Thymus (tissue), 11 donors: ENCODE data around the gene KCNG2. TPM values are rescaled to one million over a fixed set of nuclear protein-coding genes. Genes with fewer than 3 reads are reported as not detected.
A peak's percentile ranks its signal among the peaks of the same experiment; 100 is the strongest.

Experiments used
- DNase-seq, 9 donors: peaks; one replicate each; pipeline ENCODE4 v3.0.0-alpha.2; 2013; ENCODE audit warnings: low spot score in 9 of 9, low read depth in 6 of 9, missing footprints in 1 of 9
- H3K27ac ChIP-seq, 2 donors: one replicate each; pipeline ENCODE4 v1.5.1; 2013; ENCODE audit warnings: control low read depth in 1 of 2, low read depth in 1 of 2, low read length in 1 of 2, mild to moderate bottlenecking in 1 of 2, moderate library complexity in 1 of 2
- H3K27me3 ChIP-seq, 2 donors: one replicate each; pipeline ENCODE4 v1.5.1; 2013; ENCODE audit warnings: low read length in 1 of 2; ENCODE audit not compliant: control insufficient read depth in 2 of 2, insufficient read depth in 1 of 2
- H3K36me3 ChIP-seq, 2 donors: one replicate each; pipeline ENCODE4 v1.5.1; 2013; ENCODE audit warnings: low read length in 1 of 2, mild to moderate bottlenecking in 1 of 2, moderate library complexity in 1 of 2; ENCODE audit not compliant: control insufficient read depth in 2 of 2, insufficient read depth in 2 of 2
- H3K4me1 ChIP-seq, 2 donors: one replicate each; pipeline ENCODE4 v1.5.1; 2013; ENCODE audit warnings: low read length in 2 of 2; ENCODE audit not compliant: control insufficient read depth in 2 of 2, insufficient read depth in 2 of 2
- H3K4me3 ChIP-seq, 2 donors: one replicate each; pipeline ENCODE4 v1.5.1; 2013; ENCODE audit warnings: low read length in 2 of 2, control low read depth in 1 of 2, mild to moderate bottlenecking in 1 of 2
- H3K9me3 ChIP-seq, 2 donors: one replicate each; pipeline ENCODE4 v1.5.1; 2013; ENCODE audit warnings: low read length in 1 of 2, mild to moderate bottlenecking in 1 of 2; ENCODE audit not compliant: control insufficient read depth in 2 of 2, insufficient read depth in 1 of 2
- WGBS: extraction: QIAGEN DNeasy Blood & Tissue Kit; methylation state at CpG from one replicate; pipeline ENCODE4 v1.1.7; 2013; 5-methylcytosine and 5-hydroxymethylcytosine counted together
- polyA plus RNA-seq: library from polyadenylated mRNA; stranded (reverse); fragments of 200-250 nt; gene quantifications from one replicate; pipeline ENCODE4 v1.2.3, GENCODE V29; 2013
- total RNA-seq: library from RNA; stranded (reverse); fragments of 120-200 nt; gene quantifications from one replicate; pipeline ENCODE4 v1.2.4, GENCODE V29; 2013
- donor health status: healthy.

Gene KCNG2
- total and polyA plus RNA-seq, 2 donors = 0.14 to 0.19 TPM

DNA sequence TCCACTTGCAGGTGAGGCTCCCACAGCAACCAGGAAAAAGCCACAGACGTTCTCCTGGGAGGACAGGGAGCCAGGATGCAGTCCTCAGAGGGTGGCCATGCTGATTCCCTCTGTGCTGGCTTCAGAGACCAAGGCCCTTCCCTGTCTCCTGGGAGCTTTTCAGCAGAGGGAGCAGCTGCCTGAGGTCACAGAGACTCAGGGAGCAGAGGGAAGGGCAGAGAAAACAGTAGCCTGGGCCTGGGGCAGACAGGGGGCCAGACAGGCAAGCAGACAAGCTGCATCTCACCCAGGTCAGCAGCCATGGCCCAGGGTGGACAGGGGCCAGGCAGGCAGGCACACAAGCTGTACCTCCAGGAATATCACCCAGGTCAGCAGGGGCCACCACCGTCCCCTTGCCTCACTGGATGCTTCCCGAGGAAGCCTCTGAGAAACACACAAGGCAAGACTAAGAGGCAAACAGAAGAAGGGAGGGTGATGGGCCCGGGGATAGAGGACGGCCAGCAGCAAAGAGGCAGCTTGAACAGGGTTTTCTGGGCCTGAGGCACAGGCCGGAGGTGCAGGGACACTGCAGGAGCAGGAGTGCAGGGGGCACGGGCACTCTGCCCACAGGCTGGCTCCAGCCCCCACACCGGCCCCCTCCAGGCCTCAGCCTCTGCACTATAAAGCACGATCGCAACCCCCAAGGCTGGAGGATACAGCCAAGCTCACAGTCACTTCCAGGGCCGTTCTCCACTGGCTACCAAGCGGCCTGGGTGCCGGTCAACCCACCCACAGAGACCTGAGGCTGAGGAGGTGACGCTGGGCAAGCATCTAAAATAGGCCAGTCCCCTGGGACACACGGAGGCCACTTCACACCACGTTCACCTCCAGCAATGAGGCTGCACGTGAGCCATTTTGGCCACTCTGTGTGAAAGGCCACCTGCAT, 147.6 kb downstream of the KCNG2 start:
- H3K27ac ChIP-seq = no peak overlapping the region
- H3K36me3 ChIP-seq = peaks cover 29 to 49% of the 10 kb centered on the region in 2 donors
- 97% methylated on average over 17 of the region's 17 CpGs for WGBS

GRCh38 chr18:79947054-79947755, 149.5 kb downstream of the KCNG2 start:
- peaks cover 26 to 40% of the 10 kb centered on the region in 2 donors for H3K4me1 ChIP-seq
- DNase-seq = no peak
- H3K9me3 ChIP-seq = no peaks in the 10 kb centered on the region
- WGBS = 97% methylated on average over 14 of the region's 14 CpGs
- H3K36me3 ChIP-seq = peaks cover 13 to 35% of the 10 kb centered on the region in 2 donors
- H3K4me3 ChIP-seq = no peak overlapping the region
- H3K27me3 ChIP-seq = peaks cover 3 to 10% of the 10 kb centered on the region in 2 donors
- no peak overlapping the region for H3K27ac ChIP-seq

More for the DNA sequence above, 147.6 kb downstream of the KCNG2 start:
- DNase-seq = no peak
- Histone ChIP-seq H3K4me1 (peaks cover 21 to 40% of the 10 kb centered on the region in 2 donors), H3K4me3 (no peak overlapping the region), H3K27me3 (peaks cover 0 to under 1% of the 10 kb centered on the region in 2 donors), H3K9me3 (no peaks in the 10 kb centered on the region)

DNA sequence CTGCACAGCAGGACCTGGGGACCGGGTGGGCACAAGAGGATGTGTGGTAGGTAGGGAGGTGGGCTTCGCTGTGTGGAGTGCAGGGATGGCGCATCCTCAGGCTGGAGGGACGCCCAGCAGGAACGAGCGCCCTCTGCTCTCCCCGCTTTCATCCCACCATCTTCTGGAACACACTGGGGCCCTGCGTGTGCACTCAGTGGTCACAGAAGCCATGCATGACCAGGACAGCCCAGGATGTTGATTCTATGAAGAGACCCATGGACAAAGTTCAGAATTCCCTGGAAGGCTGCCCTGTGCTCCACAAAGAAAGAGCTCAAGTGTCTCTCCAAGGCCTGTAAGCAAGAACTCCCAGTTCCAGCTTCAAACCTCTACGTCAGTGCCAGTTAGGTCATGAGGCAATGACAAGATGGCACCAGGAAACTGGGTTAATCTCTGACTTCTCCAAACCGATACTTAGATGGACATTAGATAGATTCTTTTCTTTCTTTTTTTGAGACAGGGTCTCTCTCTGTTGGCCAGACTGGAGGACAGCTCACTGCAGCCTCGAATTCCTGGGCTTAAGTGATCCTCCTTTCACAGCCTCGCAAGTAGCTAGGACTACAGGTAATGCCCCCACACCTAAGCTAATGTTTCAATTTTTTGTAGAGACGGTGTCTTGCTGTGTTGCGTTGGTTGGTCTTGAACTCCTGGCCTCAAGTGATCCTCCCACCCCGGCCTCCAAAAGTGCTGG, 150.3 kb downstream of the KCNG2 start:
- Histone ChIP-seq H3K27ac (peak overlapping the region in 1 of 2 donors; percentile 26), H3K4me1 (peaks cover 27 to 40% of the 10 kb centered on the region in 2 donors), H3K9me3 (no peaks in the 10 kb centered on the region), H3K4me3 (no peak overlapping the region), H3K36me3 (peaks cover 5 to 27% of the 10 kb centered on the region in 2 donors), H3K27me3 (peaks cover 8 to 18% of the 10 kb centered on the region in 2 donors)
- 95% methylated on average over 15 of the region's 15 CpGs for WGBS
- no peak for DNase-seq

DNA sequence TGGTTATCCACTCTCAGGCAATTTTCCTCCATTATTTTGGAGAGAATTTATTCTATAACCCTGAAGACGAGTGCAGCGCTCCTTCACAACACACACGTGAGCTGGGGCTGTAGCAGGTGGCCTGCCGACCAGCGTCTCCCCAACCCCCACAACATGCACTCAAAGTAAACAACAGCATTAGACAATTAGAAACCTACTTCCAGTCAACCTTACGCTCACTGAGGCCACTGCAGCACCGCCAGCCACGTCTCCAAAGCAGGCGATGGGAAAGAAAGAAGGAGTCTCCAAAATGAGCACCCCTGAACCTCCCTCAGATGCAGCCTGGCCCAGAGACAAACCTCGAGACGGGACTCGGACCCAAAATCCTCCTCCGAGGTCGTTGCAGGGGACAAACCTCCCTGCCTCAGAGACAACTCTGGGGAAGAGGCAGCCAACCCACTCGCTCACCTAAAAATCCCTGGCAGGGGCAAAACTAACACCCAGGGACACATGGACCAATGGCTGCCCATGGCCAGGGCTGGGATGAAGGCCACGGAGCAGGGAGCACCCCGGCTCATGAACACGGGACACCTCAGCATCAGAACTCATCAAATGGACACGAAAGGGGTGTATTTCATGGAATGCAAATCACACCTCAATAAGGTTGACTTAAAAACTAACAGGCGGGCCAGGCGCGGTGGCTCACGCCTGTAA, 151.1 kb downstream of the KCNG2 start:
- 95% methylated on average over 23 of the region's 23 CpGs for WGBS
- H3K4me3 ChIP-seq = no peak overlapping the region

More for the DNA sequence above, 151.1 kb downstream of the KCNG2 start:
- no peak overlapping the region for H3K27ac ChIP-seq
- no peaks in the 10 kb centered on the region for H3K9me3 ChIP-seq
- no peak for DNase-seq
- peaks cover 4 to 22% of the 10 kb centered on the region in 2 donors for H3K36me3 ChIP-seq
- peaks cover 12 to 26% of the 10 kb centered on the region in 2 donors for H3K27me3 ChIP-seq
- H3K4me1 ChIP-seq = peaks cover 25 to 36% of the 10 kb centered on the region in 2 donors

Other genes with a start within 250 kb of the KCNG2 start
- 15.4 TPM for gene CTDP1, start 118.1 kb upstream of the KCNG2 start, total RNA-seq
- 26.4 TPM for gene CTDP1, start 118.1 kb upstream of the KCNG2 start, polyA plus RNA-seq
- 19.9 TPM for gene SLC66A2, start 153.7 kb downstream of the KCNG2 start, total RNA-seq
- 91.3 TPM for gene SLC66A2, start 153.7 kb downstream of the KCNG2 start, polyA plus RNA-seq
- 6.5 TPM for gene HSBP1L1, start 166.7 kb downstream of the KCNG2 start, total RNA-seq
- gene HSBP1L1, start 166.7 kb downstream of the KCNG2 start, polyA plus RNA-seq = 25.8 TPM
- 120 TPM for gene TXNL4A, start 190.6 kb downstream of the KCNG2 start, total RNA-seq
- 99.0 TPM for gene TXNL4A, start 190.6 kb downstream of the KCNG2 start, polyA plus RNA-seq
- gene RBFA, start 236.5 kb downstream of the KCNG2 start, total RNA-seq = 18.6 TPM
- gene RBFA, start 236.5 kb downstream of the KCNG2 start, polyA plus RNA-seq = 16.6 TPM